GM12891 (cell line): ENCODE measurements around the gene TRIM65.
"Not testable (repeated sequence)": the region's sequence is repeated elsewhere in the genome, so short reads cannot be mapped to it uniquely, and the experiment has no call there.

Experiments
- DNase-seq: peaks from one replicate; pipeline ENCODE4 v3.0.0; 2011; ENCODE audit warnings: low spot score; ENCODE audit not compliant: insufficient read length
- FAIRE-seq: peaks from 2 replicates; lab custom pipeline; 2011; peaks lifted over from hg19 to GRCh38; lab: Jason Lieb, UNC
- PAX5 ChIP-seq: IDR thresholded peaks from 2 replicates; pipeline ENCODE4 v1.6.1; 2011; ENCODE audit warnings: low read length, moderate library complexity, mild to moderate bottlenecking; ENCODE audit not compliant: insufficient read depth, severe bottlenecking
- POLR2A ChIP-seq: IDR thresholded peaks from 2 replicates; pipeline ENCODE4 v1.6.1; 2011; ENCODE audit warnings: low read depth, low read length, control low read depth
- POLR2AphosphoS5 ChIP-seq: IDR thresholded peaks from 2 replicates; pipeline ENCODE4 v1.6.1; 2011; ENCODE audit warnings: low read depth, low read length, control low read depth
- POU2F2 ChIP-seq: IDR thresholded peaks from 2 replicates; pipeline ENCODE4 v1.6.1; 2011; ENCODE audit warnings: low read depth, mild to moderate bottlenecking, control low read depth, low read length, moderate library complexity
- SPI1 ChIP-seq: IDR thresholded peaks from 2 replicates; pipeline ENCODE4 v1.6.1; 2011; ENCODE audit warnings: low read depth, low read length, control low read depth
- TAF1 ChIP-seq: IDR thresholded peaks from 2 replicates; pipeline ENCODE4 v1.6.1; 2011; ENCODE audit warnings: low read depth, low read length, control low read depth

The TRIM65 gene

GRCh38 chr17:75891022-75891604, 5.6 kb downstream of the TRIM65 start:
- TF ChIP-seq TAF1 (no peak), POLR2AphosphoS5 (no peak), PAX5 (no peak), SPI1 (no peak), POU2F2 (no peak), POLR2A (no peak)
- no peak for DNase-seq
- no peak for FAIRE-seq

- FAIRE-seq (no peak), DNase-seq (no peak)
- TF ChIP-seq POLR2A (no peak), PAX5 (no peak), POU2F2 (no peak), TAF1 (no peak), POLR2AphosphoS5 (no peak), SPI1 (no peak)
These were observed 7.3 kb downstream of the TRIM65 start for GRCh38 chr17:75889454-75889853.

GRCh38 chr17:75888484-75888883, 8.3 kb downstream of the TRIM65 start:
- DNase-seq: no peak
- FAIRE-seq: no peak
- TF ChIP-seq POLR2AphosphoS5 (no peak), SPI1 (no peak), POLR2A (no peak), POU2F2 (no peak), PAX5 (no peak)

GRCh38 chr17:75885860-75886259, 10.9 kb downstream of the TRIM65 start:
- FAIRE-seq, DNase-seq: not testable (repeated sequence)

GRCh38 chr17:75885431-75885830, 11.3 kb downstream of the TRIM65 start:
- TF ChIP-seq POU2F2: no peak
- TF ChIP-seq POLR2AphosphoS5: no peak
- TF ChIP-seq TAF1: no peak
- TF ChIP-seq PAX5: no peak
- no peak for TF ChIP-seq SPI1
- TF ChIP-seq POLR2A: no peak
- FAIRE-seq: no peak
- no peak for DNase-seq

GRCh38 chr17:75881678-75882454, 14.9 kb downstream of the TRIM65 start:
- TF ChIP-seq PAX5 (no peak), POLR2AphosphoS5 (no peak), TAF1 (no peak), POU2F2 (no peak), SPI1 (no peak), POLR2A (no peak)
- no peak for DNase-seq
- no peak for FAIRE-seq

GRCh38 chr17:75880266-75880665, 16.5 kb downstream of the TRIM65 start:
- DNase-seq: no peak
- FAIRE-seq: no peak

GRCh38 chr17:75878174-75878998, 18.4 kb downstream of the TRIM65 start, which contains the start of gene TRIM47:
Gene TRIM47 (minus strand): TSS chr17:75878581. CDS start chr17:75878548, 33 bp downstream.
- no peak for TF ChIP-seq SPI1
- TF ChIP-seq POU2F2: no peak
- TF ChIP-seq POLR2AphosphoS5: no peak
- TF ChIP-seq POLR2A: no peak
- no peak for TF ChIP-seq PAX5
- no peak for TF ChIP-seq TAF1
- FAIRE-seq (no peak), DNase-seq (no peak)

More at GRCh38 chr17:75880266-75880665, 16.5 kb downstream of the TRIM65 start:
- TF ChIP-seq SPI1: no peak
- no peak for TF ChIP-seq TAF1
- no peak for TF ChIP-seq POLR2A
- TF ChIP-seq PAX5: no peak
- TF ChIP-seq POU2F2: no peak
- TF ChIP-seq POLR2AphosphoS5: no peak

DNA sequence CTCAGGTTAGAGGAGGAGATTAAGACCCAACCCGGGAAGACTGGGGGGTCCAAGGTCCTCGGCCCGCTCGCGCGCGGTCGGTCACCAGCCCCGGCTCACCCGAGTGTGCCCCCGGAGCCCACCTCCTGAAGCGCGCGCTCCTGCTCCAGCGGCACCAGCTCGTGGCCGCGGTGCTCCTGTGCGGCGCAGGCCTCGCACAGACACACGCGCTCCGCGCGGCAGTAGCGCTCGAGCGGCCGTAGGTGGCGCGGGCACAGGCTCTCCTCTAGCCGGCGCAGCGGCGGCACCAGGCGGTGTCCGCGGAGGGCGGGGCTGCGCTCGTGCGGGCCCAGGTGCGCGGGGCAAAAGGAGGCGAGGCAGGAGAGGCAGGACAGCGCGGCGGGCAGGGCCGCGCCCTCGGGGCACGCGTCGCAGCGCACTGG, 19.0 kb downstream of the TRIM65 start:
- no peak for DNase-seq
- TF ChIP-seq TAF1: no peak
- no peak for TF ChIP-seq POLR2A
- TF ChIP-seq POLR2AphosphoS5: no peak
- no peak for TF ChIP-seq PAX5
- TF ChIP-seq POU2F2: no peak
- no peak for TF ChIP-seq SPI1
- peak; percentile 83 for FAIRE-seq

DNA sequence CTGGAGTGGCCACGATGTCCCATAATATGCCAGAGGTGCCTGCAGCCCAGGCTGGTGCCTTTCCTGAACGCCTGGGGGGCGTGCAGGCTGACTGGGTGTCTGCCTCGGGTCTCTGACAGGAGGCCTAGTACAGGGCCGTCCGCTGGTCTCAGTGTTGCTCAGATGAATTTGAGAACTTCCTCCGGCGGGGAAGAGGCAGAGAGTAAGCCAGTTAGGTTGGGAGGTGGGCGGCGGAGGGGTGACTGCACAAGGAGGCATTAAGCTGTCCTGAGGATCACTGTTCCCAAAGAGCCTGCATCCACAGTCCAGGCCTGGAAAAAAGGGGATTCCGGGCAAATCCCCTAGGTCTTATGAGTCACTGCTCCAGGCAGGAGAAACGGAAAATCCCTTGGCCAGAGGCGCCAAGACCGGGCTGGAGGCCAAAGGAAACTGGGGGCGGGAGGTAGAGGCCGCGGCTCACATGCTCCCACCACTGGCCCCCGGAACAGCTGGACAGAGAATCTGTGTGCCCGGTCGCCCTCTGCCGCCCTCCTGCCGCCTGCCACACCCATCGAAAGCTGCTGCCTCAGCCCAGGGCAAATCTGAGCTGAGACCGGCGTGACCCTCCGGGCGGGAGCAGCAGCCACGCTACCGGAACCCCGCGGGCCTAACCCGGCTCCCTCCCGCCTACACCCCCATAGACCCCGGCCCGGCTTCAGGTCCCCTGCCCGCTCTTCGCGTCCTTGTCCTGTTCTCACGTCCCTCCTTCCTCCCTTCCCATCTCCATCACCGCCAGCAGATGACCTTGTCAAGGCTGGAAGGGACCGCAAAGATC, 19.6 kb downstream of the TRIM65 start:
- no peak for TF ChIP-seq SPI1
- TF ChIP-seq TAF1: no peak
- TF ChIP-seq POLR2A: no peak
- no peak for TF ChIP-seq PAX5
- no peak for TF ChIP-seq POU2F2
- TF ChIP-seq POLR2AphosphoS5: no peak
- FAIRE-seq (no peak), DNase-seq (no peak)
